Endodermal cell (in vitro differentiated cells): ENCODE results near the gene ARHGAP6. TPM values are rescaled to one million over a fixed set of nuclear protein-coding genes. Genes with fewer than 3 reads are reported as not detected.

Source experiments
- DNase-seq: peaks from one replicate; pipeline ENCODE4 v3.0.0-alpha.2; 2017
- H3K27ac ChIP-seq: 2 replicates; pipeline ENCODE4 v1.5.1; 2013; ENCODE audit warnings: mild to moderate bottlenecking, low read depth, low read length, moderate library complexity
- H3K27me3 ChIP-seq: 2 replicates; pipeline ENCODE4 v1.6.1; 2013; ENCODE audit warnings: mild to moderate bottlenecking, low read length, moderate library complexity; ENCODE audit not compliant: insufficient read depth, control insufficient read depth, poor library complexity, severe bottlenecking
- H3K36me3 ChIP-seq: 2 replicates; pipeline ENCODE4 v1.7.0; 2013; ENCODE audit warnings: mild to moderate bottlenecking, low read length, moderate library complexity; ENCODE audit not compliant: control insufficient read depth, insufficient read depth
- H3K4me1 ChIP-seq: one replicate; pipeline ENCODE4 v1.7.0; 2013; ENCODE audit warnings: low read length; ENCODE audit not compliant: control insufficient read depth, insufficient read depth
- H3K4me3 ChIP-seq: 2 replicates; pipeline ENCODE4 v1.5.1; 2013; ENCODE audit warnings: mild to moderate bottlenecking, low read length, moderate library complexity
- H3K9ac ChIP-seq: 2 replicates; pipeline ENCODE4 v1.6.1; 2013; ENCODE audit warnings: mild to moderate bottlenecking, low read length, moderate library complexity; ENCODE audit not compliant: poor library complexity, severe bottlenecking; ENCODE audit errors: extremely low read depth
- H3K9me3 ChIP-seq: 2 replicates; pipeline ENCODE4 v1.6.1; 2013; ENCODE audit warnings: mild to moderate bottlenecking, low read length, moderate library complexity; ENCODE audit not compliant: control insufficient read depth
- H3K27ac Mint-ChIP-seq: 2 replicates; pipeline ENCODE4 v1.8.0; 2020; ENCODE audit warnings: mixed read lengths
- H3K27me3 Mint-ChIP-seq: 2 replicates; pipeline ENCODE4 v1.8.0; 2021; ENCODE audit warnings: mild to moderate bottlenecking, mixed read lengths; ENCODE audit not compliant: insufficient read depth
- H3K36me3 Mint-ChIP-seq: 2 replicates; pipeline ENCODE4 v1.8.0; 2020; ENCODE audit warnings: low read depth, mixed read lengths
- H3K4me1 Mint-ChIP-seq: 2 replicates; pipeline ENCODE4 v1.8.0; 2020; ENCODE audit warnings: mixed read lengths
- H3K4me3 Mint-ChIP-seq: 2 replicates; pipeline ENCODE4 v1.8.0; 2020; ENCODE audit warnings: mild to moderate bottlenecking, moderate library complexity, mixed read lengths
- H3K9me3 Mint-ChIP-seq: 2 replicates; pipeline ENCODE4 v1.8.0; 2020; ENCODE audit warnings: mild to moderate bottlenecking, mixed read lengths
- WGBS, 2 experiments: methylation state at CpG; one replicate each; pipeline versions ENCODE4 v1.1.5 to v1.1.7; 2013; ENCODE audit warnings: missing lambda C conversion rate in 2 of 2, mixed read lengths in 1 of 2; ENCODE audit not compliant: insufficient coverage in 1 of 2, insufficient read length in 1 of 2; 5-methylcytosine and 5-hydroxymethylcytosine counted together
- total RNA-seq, 2 donors: library from RNA; stranded (reverse); fragmentation: NEBNext Ultra II Directional in 1 of 2; extraction: Animal tissue kit (Norgen Biotek cat#: 25700) in 1 of 2; gene quantifications; 2 replicates in 1 of 2; 3 replicates in 1 of 2; pipeline ENCODE4 v1.2.1, GENCODE V29; 2021
- TF ChIP-seq, protein P1 (sequence below): fragments of 200-600 bp; sonication (generic); conservative IDR thresholded peaks from 2 replicates; pipeline ENCODE4 v1.5.0; 2021; ENCODE audit warnings: antibody characterized with exemption, mild to moderate bottlenecking

The ARHGAP6 gene
- total RNA-seq, 2 donors from 2014 or later, result 0.48 to 0.73 TPM

DNA sequence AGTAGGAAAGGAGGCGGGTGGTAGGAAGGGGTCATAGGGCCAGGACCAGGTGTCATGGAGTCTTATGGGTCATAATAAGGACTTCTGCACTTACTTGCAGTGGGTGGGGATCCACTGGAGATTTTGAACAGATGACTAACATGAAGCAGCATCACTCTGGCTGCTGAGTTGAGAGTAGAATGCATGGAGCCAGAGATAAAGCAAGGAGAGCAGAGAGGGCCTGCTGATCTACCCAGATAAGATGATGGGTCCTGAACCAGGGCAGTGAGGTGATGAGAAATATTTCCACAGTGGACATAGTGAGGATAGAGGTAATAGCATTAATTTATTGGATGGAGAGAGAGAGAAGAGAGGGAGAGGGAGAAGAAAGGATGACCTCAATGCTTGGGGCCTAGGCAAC is 506.6 kb downstream of the ARHGAP6 start:
- Mint-ChIP-seq H3K4me1 (no peaks in the 10 kb centered on the region), H3K27ac (no peak overlapping the region), H3K4me3 (no peak overlapping the region), H3K36me3 (no peaks in the 10 kb centered on the region), H3K9me3 (peaks cover 25% of the 10 kb centered on the region), H3K27me3 (no peaks in the 10 kb centered on the region)
- no peak for DNase-seq
- Histone ChIP-seq H3K9me3 (no peaks in the 10 kb centered on the region), H3K4me1 (no peaks in the 10 kb centered on the region), H3K36me3 (no peaks in the 10 kb centered on the region), H3K9ac (no peak overlapping the region), H3K4me3 (no peak overlapping the region), H3K27ac (no peak overlapping the region), H3K27me3 (no peaks in the 10 kb centered on the region)
- TF ChIP-seq, protein P1, sequence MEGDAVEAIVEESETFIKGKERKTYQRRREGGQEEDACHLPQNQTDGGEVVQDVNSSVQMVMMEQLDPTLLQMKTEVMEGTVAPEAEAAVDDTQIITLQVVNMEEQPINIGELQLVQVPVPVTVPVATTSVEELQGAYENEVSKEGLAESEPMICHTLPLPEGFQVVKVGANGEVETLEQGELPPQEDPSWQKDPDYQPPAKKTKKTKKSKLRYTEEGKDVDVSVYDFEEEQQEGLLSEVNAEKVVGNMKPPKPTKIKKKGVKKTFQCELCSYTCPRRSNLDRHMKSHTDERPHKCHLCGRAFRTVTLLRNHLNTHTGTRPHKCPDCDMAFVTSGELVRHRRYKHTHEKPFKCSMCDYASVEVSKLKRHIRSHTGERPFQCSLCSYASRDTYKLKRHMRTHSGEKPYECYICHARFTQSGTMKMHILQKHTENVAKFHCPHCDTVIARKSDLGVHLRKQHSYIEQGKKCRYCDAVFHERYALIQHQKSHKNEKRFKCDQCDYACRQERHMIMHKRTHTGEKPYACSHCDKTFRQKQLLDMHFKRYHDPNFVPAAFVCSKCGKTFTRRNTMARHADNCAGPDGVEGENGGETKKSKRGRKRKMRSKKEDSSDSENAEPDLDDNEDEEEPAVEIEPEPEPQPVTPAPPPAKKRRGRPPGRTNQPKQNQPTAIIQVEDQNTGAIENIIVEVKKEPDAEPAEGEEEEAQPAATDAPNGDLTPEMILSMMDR, result no peak
- WGBS, 2 experiments, result 93% methylated on average over 1 of the region's 1 CpG; no CpG with 5 or more reads in 1 of the 2 experiments

DNA sequence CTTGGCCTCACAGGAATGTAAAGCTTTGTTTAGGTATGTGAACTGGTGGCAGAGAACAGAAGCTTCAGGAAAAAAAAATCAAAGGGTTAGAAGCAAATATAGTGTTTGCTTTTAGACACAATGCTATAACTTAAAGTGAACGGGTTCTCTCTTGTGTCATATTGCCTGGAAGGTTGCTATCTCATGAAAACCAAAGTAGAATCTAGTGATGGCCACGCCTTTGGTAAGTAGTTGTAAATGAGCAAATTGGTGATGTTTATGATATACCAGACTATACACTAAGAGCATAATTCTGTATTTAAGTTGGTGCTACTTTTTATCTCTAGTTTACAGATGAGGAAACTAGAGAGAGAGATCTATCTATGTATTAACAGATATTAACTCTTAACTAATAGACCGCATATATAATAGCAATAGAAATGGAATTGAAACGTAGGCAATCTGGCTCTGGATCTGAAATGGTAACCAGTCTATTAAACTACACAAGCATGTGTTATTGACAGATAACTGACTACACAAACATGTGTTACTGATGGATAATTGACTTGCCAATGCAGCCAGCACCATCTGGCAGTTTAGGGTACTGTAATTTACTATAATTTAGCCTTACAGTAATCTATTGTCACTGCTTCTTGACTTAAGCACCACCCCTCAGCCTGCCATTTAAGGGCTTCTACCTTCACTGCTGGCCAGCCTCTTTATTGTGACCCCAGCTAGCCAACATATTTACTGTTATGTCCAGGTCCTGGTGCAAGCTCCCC is 513.7 kb downstream of the ARHGAP6 start:
- H3K4me3 Mint-ChIP-seq, result no peak overlapping the region
- H3K4me1 Mint-ChIP-seq, result no peaks in the 10 kb centered on the region
- no peaks in the 10 kb centered on the region for H3K36me3 ChIP-seq
- no peak overlapping the region for H3K4me3 ChIP-seq
- H3K9me3 Mint-ChIP-seq, result peaks cover 33% of the 10 kb centered on the region
- H3K4me1 ChIP-seq, result no peaks in the 10 kb centered on the region
- WGBS, 2 experiments, result 97 to 100% methylated on average over 1 to 2 of the region's 4 CpGs
- TF ChIP-seq, protein P1, result no peak
- H3K9me3 ChIP-seq, result no peaks in the 10 kb centered on the region
- H3K27me3 Mint-ChIP-seq, result no peaks in the 10 kb centered on the region
- no peak overlapping the region for H3K9ac ChIP-seq
- H3K27me3 ChIP-seq, result no peaks in the 10 kb centered on the region
- H3K27ac Mint-ChIP-seq, result no peak overlapping the region
- no peak overlapping the region for H3K27ac ChIP-seq
- no peak for DNase-seq
- no peaks in the 10 kb centered on the region for H3K36me3 Mint-ChIP-seq

DNA sequence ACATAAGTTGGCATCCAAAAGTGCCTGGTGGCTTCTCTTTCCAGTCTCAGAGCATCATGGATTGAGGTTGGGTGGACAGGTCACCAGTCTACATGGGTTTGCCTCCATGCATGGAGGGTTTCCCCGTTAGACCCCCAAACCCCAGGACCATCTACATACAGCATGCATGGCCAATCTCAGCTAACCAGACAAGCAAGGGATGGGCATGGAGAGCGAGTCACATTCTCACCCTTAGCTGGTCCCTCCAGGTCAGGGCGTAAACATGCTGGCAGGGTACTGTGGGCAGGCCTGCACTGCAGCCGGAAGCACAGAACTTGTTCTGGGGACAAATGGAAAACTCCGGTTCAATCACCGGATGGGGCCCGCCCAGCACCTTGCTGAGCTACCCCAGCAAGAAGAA is 517.3 kb downstream of the ARHGAP6 start:
- Mint-ChIP-seq H3K4me1 (no peaks in the 10 kb centered on the region), H3K36me3 (no peaks in the 10 kb centered on the region), H3K27me3 (no peaks in the 10 kb centered on the region), H3K9me3 (peaks cover 27% of the 10 kb centered on the region), H3K4me3 (no peak overlapping the region), H3K27ac (no peak overlapping the region)
- no peaks in the 10 kb centered on the region for H3K27me3 ChIP-seq
- DNase-seq, result no peak
- TF ChIP-seq, protein P1, result no peak
- H3K4me1 ChIP-seq, result no peaks in the 10 kb centered on the region
- no peak overlapping the region for H3K4me3 ChIP-seq
- H3K9me3 ChIP-seq, result no peaks in the 10 kb centered on the region
- no peak overlapping the region for H3K9ac ChIP-seq
- WGBS, 2 experiments, result 91% methylated on average over 7 of the region's 7 CpGs; no CpG with 5 or more reads in 1 of the 2 experiments
- H3K27ac ChIP-seq, result no peak overlapping the region
- no peaks in the 10 kb centered on the region for H3K36me3 ChIP-seq
